ENCODE data around the gene VGLL4.

The VGLL4 gene

DNA sequence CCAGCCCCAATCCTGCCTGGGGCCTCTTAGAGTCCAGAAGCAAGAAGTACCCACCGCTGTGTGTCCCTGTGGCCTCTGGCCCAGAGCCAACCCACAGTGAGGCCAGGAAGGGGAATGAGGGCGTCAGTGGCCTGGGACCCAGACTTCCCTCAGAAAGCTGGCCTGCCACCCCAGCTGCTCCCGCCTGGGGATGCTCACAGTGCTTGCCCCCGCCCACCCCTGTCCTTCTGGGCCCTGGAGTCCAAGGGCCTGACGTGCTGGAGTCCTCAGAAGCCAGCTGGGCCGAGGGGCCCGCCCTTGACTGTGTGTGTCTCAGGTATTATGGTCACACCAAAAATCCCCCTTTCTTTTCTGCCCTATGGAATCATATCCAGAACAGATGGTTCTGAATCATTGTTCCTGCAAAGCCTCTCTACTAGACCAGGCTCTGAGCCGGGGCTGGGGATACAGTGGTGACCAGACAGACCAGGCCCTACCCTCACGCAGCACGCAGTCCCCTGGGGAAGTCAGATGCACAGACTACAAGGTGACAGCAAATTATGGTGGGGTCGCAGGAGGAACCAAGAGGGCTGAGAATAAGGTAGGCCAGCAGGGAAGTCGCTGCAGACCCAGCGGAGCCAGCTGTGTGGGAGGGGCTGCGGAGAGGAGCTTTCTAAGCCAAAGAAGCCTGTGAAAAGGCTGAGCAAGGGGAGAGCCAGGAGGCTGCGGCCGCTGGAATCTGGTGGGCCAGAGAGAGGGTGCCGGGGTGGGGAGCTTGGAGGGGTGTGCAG is 99.1 kb downstream of the VGLL4 start:
- H3K14ac ChIP-seq (ENCODE audit: low read length) = no peak overlapping the region
- no peaks in the 10 kb centered on the region for H3K27me3 ChIP-seq (ENCODE audit: insufficient read depth, low read length)
- H3K4me3 ChIP-seq (ENCODE audit: low read depth, low read length) = no peak overlapping the region
- H2BK120ac ChIP-seq (ENCODE audit: insufficient read depth, low read length, poor library complexity) = no peak overlapping the region
- no peak overlapping the region for H2BK12ac ChIP-seq (ENCODE audit: low read length)
- H3K36me3 ChIP-seq (ENCODE audit: control insufficient read depth in 1 of 2, insufficient read depth in 2 of 2, low read length in 2 of 2) = no peaks in the 10 kb centered on the region
- no peak overlapping the region for H3K4me2 ChIP-seq (ENCODE audit: low read length)
- no peak overlapping the region for H4K91ac ChIP-seq (ENCODE audit: low read depth, low read length)
- peaks cover 6 to 8% of the 10 kb centered on the region in 2 experiments for H3K4me1 ChIP-seq (ENCODE audit: control insufficient read depth in 1 of 2, insufficient read depth in 2 of 2, low read length in 2 of 2)
- H2AFZ ChIP-seq (ENCODE audit: insufficient read depth, low read length, poor library complexity) = no peak overlapping the region
- no peak overlapping the region for H2AK5ac ChIP-seq (ENCODE audit: low read length)
- no peak overlapping the region for H3K27ac ChIP-seq (ENCODE audit: low read depth, low read length)
- no peak for DNase-seq
- no peak overlapping the region for H4K12ac ChIP-seq (ENCODE audit: low read depth, low read length)
- H4K8ac ChIP-seq (ENCODE audit: low read depth, low read length) = no peak overlapping the region
- no peaks in the 10 kb centered on the region for H3K79me2 ChIP-seq (ENCODE audit: control insufficient read depth, insufficient read depth, low read length, poor library complexity)
- no peak overlapping the region for H3K4ac ChIP-seq (ENCODE audit: low read depth, low read length)
- no peak overlapping the region for H3K23ac ChIP-seq (ENCODE audit: low read length)
- no peak overlapping the region for H3K9ac ChIP-seq (ENCODE audit: low read length)
- peaks cover 5% of the 10 kb centered on the region for H3K9me3 ChIP-seq (ENCODE audit: insufficient read depth, low read depth, low read length)
- no peak overlapping the region for H3K18ac ChIP-seq (ENCODE audit: low read length)
- no CpG with 5 or more reads among the region's 17 CpGs for WGBS (ENCODE audit: extremely low coverage, insufficient coverage, insufficient read length)
- no peak overlapping the region for H2BK5ac ChIP-seq (ENCODE audit: low read depth, low read length, poor library complexity)
- no peaks in the 10 kb centered on the region for H3K79me1 ChIP-seq (ENCODE audit: low read length)

DNA sequence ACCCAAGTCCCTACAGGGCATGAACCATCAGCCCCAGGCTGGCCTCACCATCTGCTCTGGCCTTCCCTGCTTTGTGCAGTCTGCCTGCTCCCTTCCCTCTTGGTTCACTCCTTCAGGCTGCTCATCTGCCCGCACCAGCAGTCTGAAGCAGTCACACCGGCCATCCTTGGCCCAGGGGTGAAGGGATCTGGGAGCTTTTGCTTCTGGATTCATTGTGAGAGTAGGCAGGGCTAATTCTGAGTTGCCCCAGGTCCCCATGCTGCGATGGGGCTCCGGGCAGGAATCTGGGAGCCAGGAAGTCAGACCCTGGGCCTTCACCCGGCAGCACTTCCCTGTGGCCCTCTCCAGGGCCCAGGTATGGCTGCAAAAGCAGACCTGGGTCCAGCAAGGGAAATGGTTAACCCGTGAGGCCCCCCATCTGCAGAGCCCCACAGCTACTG is 99.7 kb downstream of the VGLL4 start:
- H3K23ac ChIP-seq (ENCODE audit: low read length) = no peak overlapping the region
- H3K4me1 ChIP-seq (ENCODE audit: control insufficient read depth in 1 of 2, insufficient read depth in 2 of 2, low read length in 2 of 2) = peaks cover 6 to 8% of the 10 kb centered on the region in 2 experiments
- H3K9me3 ChIP-seq (ENCODE audit: insufficient read depth, low read depth, low read length) = peaks cover 5% of the 10 kb centered on the region
- H4K91ac ChIP-seq (ENCODE audit: low read depth, low read length) = no peak overlapping the region
- H3K4me3 ChIP-seq (ENCODE audit: low read depth, low read length) = no peak overlapping the region
- H3K79me1 ChIP-seq (ENCODE audit: low read length) = no peaks in the 10 kb centered on the region
- no CpG with 5 or more reads among the region's 6 CpGs for WGBS (ENCODE audit: extremely low coverage, insufficient coverage, insufficient read length)
- no peaks in the 10 kb centered on the region for H3K27me3 ChIP-seq (ENCODE audit: insufficient read depth, low read length)
- H2BK120ac ChIP-seq (ENCODE audit: insufficient read depth, low read length, poor library complexity) = no peak overlapping the region
- no peak overlapping the region for H3K4me2 ChIP-seq (ENCODE audit: low read length)
- H3K14ac ChIP-seq (ENCODE audit: low read length) = no peak overlapping the region
- H3K27ac ChIP-seq (ENCODE audit: low read depth, low read length) = no peak overlapping the region
- H3K36me3 ChIP-seq (ENCODE audit: control insufficient read depth in 1 of 2, insufficient read depth in 2 of 2, low read length in 2 of 2) = no peaks in the 10 kb centered on the region
- H3K18ac ChIP-seq (ENCODE audit: low read length) = no peak overlapping the region
- no peaks in the 10 kb centered on the region for H3K79me2 ChIP-seq (ENCODE audit: control insufficient read depth, insufficient read depth, low read length, poor library complexity)
- H3K4ac ChIP-seq (ENCODE audit: low read depth, low read length) = no peak overlapping the region
- no peak overlapping the region for H3K9ac ChIP-seq (ENCODE audit: low read length)
- no peak overlapping the region for H2AK5ac ChIP-seq (ENCODE audit: low read length)
- H2BK5ac ChIP-seq (ENCODE audit: low read depth, low read length, poor library complexity) = no peak overlapping the region
- no peak overlapping the region for H4K12ac ChIP-seq (ENCODE audit: low read depth, low read length)
- no peak overlapping the region for H2BK12ac ChIP-seq (ENCODE audit: low read length)
- no peak overlapping the region for H4K8ac ChIP-seq (ENCODE audit: low read depth, low read length)
- H2AFZ ChIP-seq (ENCODE audit: insufficient read depth, low read length, poor library complexity) = no peak overlapping the region
- DNase-seq = no peak

DNA sequence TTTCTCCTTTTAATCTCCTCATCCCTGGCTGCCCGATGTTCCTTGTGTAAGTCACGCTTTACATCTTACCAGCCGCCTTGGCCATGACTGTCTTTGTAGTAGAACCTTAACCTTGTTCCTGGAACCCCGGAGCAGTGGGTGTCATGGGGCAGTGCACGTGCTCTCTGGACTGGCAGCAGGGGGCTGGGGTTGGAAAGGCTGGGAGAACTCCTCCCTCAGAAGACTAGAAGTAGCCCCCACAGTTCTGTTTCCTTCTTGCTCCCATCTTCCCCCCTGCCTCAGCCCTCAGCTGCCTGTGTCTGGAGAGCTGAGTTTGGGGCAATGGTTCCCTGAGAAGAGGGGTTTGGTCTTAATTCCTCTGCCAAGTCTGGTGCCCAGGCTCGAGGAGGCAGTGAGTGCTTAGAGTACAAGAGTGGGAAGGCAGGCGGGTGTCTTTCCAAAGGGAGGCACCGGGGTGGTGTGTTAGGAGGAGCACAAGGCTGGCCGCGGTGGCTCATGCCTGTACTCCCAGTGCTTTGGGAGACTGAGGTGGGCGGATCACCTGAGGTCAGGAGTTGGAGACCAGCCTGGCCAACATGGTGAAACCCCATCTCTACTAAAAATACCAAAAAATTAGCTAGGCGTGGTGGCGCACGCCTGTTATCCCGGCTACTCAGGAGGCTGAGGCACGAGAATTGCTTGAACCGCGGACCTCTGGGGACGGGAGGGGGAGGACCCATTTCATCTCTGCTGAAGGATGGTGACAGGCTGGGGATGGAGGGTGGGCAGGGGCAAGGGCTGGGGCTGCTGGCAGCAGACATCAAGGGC is 100.4 kb downstream of the VGLL4 start:
- Histone ChIP-seq H3K9me3 (ENCODE audit: insufficient read depth, low read depth, low read length) (peaks cover 5% of the 10 kb centered on the region), H4K91ac (ENCODE audit: low read depth, low read length) (no peak overlapping the region), H2BK120ac (ENCODE audit: insufficient read depth, low read length, poor library complexity) (no peak overlapping the region)

DNA sequence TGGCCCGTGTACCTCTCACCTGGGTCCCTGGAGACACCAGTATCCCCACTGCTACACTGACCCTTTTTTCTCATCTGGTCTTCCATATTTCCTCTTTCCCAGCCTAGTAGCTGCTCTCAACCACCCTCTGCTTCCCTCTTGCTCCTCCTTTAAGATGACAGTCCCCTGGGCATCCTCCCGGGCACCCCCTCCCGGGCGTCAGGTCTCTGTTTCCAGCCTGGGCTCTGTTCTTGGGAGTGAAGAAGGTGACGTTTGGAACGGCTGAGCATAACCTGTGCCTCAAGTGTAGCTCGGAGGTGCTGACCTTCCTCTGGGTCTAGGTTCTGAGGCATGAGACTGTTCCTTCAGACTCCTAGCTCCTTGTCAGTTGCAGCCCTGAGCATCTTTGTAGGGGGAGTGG is 101.2 kb downstream of the VGLL4 start:
- Histone ChIP-seq H4K91ac (ENCODE audit: low read depth, low read length) (no peak overlapping the region), H2AFZ (ENCODE audit: insufficient read depth, low read length, poor library complexity) (no peak overlapping the region), H3K4me1 (ENCODE audit: control insufficient read depth in 1 of 2, insufficient read depth in 2 of 2, low read length in 2 of 2) (peaks cover 6 to 8% of the 10 kb centered on the region in 2 experiments), H3K79me1 (ENCODE audit: low read length) (no peaks in the 10 kb centered on the region), H3K14ac (ENCODE audit: low read length) (no peak overlapping the region), H2BK120ac (ENCODE audit: insufficient read depth, low read length, poor library complexity) (no peak overlapping the region), H3K9me3 (ENCODE audit: insufficient read depth, low read depth, low read length) (peaks cover 5% of the 10 kb centered on the region), H3K4me2 (ENCODE audit: low read length) (no peak overlapping the region), H3K36me3 (ENCODE audit: control insufficient read depth in 1 of 2, insufficient read depth in 2 of 2, low read length in 2 of 2) (no peaks in the 10 kb centered on the region), H3K27ac (ENCODE audit: low read depth, low read length) (no peak overlapping the region), H3K9ac (ENCODE audit: low read length) (no peak overlapping the region), H4K12ac (ENCODE audit: low read depth, low read length) (no peak overlapping the region), H2BK12ac (ENCODE audit: low read length) (no peak overlapping the region), H3K18ac (ENCODE audit: low read length) (no peak overlapping the region), H4K8ac (ENCODE audit: low read depth, low read length) (no peak overlapping the region), H3K4ac (ENCODE audit: low read depth, low read length) (no peak overlapping the region), H3K79me2 (ENCODE audit: control insufficient read depth, insufficient read depth, low read length, poor library complexity) (no peaks in the 10 kb centered on the region), H3K23ac (ENCODE audit: low read length) (no peak overlapping the region), H3K4me3 (ENCODE audit: low read depth, low read length) (no peak overlapping the region), H2BK5ac (ENCODE audit: low read depth, low read length, poor library complexity) (no peak overlapping the region), H2AK5ac (ENCODE audit: low read length) (no peak overlapping the region), H3K27me3 (ENCODE audit: insufficient read depth, low read length) (no peaks in the 10 kb centered on the region)
- WGBS (ENCODE audit: extremely low coverage, insufficient coverage, insufficient read length) = no CpG with 5 or more reads among the region's 7 CpGs
- no peak for DNase-seq

More for the DNA sequence above, 100.4 kb downstream of the VGLL4 start:
- Histone ChIP-seq H3K4me2 (ENCODE audit: low read length) (no peak overlapping the region), H3K79me1 (ENCODE audit: low read length) (no peaks in the 10 kb centered on the region), H3K36me3 (ENCODE audit: control insufficient read depth in 1 of 2, insufficient read depth in 2 of 2, low read length in 2 of 2) (no peaks in the 10 kb centered on the region), H2AFZ (ENCODE audit: insufficient read depth, low read length, poor library complexity) (no peak overlapping the region), H3K4me3 (ENCODE audit: low read depth, low read length) (no peak overlapping the region), H3K14ac (ENCODE audit: low read length) (no peak overlapping the region), H3K27ac (ENCODE audit: low read depth, low read length) (no peak overlapping the region), H3K9ac (ENCODE audit: low read length) (no peak overlapping the region), H3K79me2 (ENCODE audit: control insufficient read depth, insufficient read depth, low read length, poor library complexity) (no peaks in the 10 kb centered on the region), H3K4ac (ENCODE audit: low read depth, low read length) (no peak overlapping the region), H2BK12ac (ENCODE audit: low read length) (no peak overlapping the region), H4K8ac (ENCODE audit: low read depth, low read length) (no peak overlapping the region), H2AK5ac (ENCODE audit: low read length) (no peak overlapping the region), H3K27me3 (ENCODE audit: insufficient read depth, low read length) (no peaks in the 10 kb centered on the region), H3K18ac (ENCODE audit: low read length) (no peak overlapping the region), H3K23ac (ENCODE audit: low read length) (no peak overlapping the region), H2BK5ac (ENCODE audit: low read depth, low read length, poor library complexity) (no peak overlapping the region), H4K12ac (ENCODE audit: low read depth, low read length) (no peak overlapping the region), H3K4me1 (ENCODE audit: control insufficient read depth in 1 of 2, insufficient read depth in 2 of 2, low read length in 2 of 2) (peaks cover 6 to 8% of the 10 kb centered on the region in 2 experiments)
- WGBS (ENCODE audit: extremely low coverage, insufficient coverage, insufficient read length) = no CpG with 5 or more reads among the region's 19 CpGs
- no peak for DNase-seq
